NB4 (cell line): ENCODE measurements around the gene GPR89B.
"Not testable (repeated sequence)": the region's sequence is repeated elsewhere in the genome, so short reads cannot be mapped to it uniquely, and the experiment has no call there.

Source experiments
- DNase-seq: peaks from one replicate; pipeline ENCODE4 v3.0.0; 2010; ENCODE audit warnings: low read depth
- H3K4me3 ChIP-seq: one replicate; pipeline ENCODE4 v1.5.1; 2011; ENCODE audit warnings: mild to moderate bottlenecking, low read depth, low read length, moderate library complexity
- CTCF ChIP-seq: IDR thresholded peaks from one replicate; pipeline ENCODE4 v1.5.1; 2012; ENCODE audit warnings: low read depth, low read length
- MAX ChIP-seq: IDR thresholded peaks from 2 replicates; pipeline ENCODE4 v1.6.1; 2011; ENCODE audit warnings: low read depth, low read length
- MYC ChIP-seq: IDR thresholded peaks from 2 replicates; pipeline ENCODE4 v1.6.1; 2011; ENCODE audit warnings: low read depth, low read length
- POLR2A ChIP-seq: IDR thresholded peaks from 2 replicates; pipeline ENCODE4 v1.6.1; 2011; ENCODE audit warnings: mild to moderate bottlenecking; ENCODE audit not compliant: insufficient read length; ENCODE audit errors: extremely low read depth

GPR89B gene

GRCh38 chr1:147949517-147949916, 21.3 kb downstream of the GPR89B start:
- not testable (repeated sequence) for DNase-seq, H3K4me3 ChIP-seq

DNA sequence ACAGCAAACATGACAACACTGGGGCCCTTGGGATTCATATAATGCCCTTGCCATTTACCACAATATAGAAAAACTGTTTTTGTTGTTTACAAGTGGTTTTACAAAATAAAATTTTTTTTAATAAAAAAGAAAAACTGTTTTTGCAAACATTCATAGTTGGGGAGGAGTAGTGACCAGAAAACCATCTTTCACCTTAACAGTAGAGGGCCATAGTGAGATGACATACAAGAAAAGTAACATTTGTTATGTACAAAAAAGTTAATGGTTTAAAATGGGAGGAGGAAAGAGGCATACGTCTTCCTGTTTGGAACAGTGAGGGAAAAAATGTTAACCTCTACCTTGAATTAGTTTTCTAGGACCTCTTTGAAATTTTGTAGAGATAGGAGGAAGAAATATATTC, 30.7 kb downstream of the GPR89B start:
- not testable (repeated sequence) for H3K4me3 ChIP-seq

GRCh38 chr1:147959680-147960079, 31.5 kb downstream of the GPR89B start:
- not testable (repeated sequence) for DNase-seq, H3K4me3 ChIP-seq

More for the DNA sequence above, 30.7 kb downstream of the GPR89B start:
- not testable (repeated sequence) for DNase-seq

GRCh38 chr1:147964575-147964974, 36.4 kb downstream of the GPR89B start:
- not testable (repeated sequence) for H3K4me3 ChIP-seq, DNase-seq

DNA sequence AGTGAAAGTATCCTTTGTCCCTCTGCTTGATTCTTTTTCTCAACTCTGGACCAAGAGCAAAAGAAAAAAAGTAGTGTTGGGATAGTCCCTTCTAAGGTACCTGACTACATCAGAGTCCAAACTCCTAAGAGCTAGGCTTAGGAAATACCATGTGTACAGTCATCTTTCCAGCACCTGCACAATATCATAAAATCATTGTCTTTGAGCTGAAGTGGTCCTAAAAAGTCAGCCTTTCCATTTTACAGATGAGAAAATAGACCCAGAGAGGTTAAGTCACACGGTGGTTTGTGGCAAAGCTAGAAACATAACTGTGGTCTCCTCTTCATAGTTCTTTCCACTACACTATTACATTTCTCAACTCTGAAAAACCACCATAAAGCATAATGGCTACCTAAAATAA, 38.4 kb downstream of the GPR89B start:
- DNase-seq, H3K4me3 ChIP-seq: not testable (repeated sequence)

DNA sequence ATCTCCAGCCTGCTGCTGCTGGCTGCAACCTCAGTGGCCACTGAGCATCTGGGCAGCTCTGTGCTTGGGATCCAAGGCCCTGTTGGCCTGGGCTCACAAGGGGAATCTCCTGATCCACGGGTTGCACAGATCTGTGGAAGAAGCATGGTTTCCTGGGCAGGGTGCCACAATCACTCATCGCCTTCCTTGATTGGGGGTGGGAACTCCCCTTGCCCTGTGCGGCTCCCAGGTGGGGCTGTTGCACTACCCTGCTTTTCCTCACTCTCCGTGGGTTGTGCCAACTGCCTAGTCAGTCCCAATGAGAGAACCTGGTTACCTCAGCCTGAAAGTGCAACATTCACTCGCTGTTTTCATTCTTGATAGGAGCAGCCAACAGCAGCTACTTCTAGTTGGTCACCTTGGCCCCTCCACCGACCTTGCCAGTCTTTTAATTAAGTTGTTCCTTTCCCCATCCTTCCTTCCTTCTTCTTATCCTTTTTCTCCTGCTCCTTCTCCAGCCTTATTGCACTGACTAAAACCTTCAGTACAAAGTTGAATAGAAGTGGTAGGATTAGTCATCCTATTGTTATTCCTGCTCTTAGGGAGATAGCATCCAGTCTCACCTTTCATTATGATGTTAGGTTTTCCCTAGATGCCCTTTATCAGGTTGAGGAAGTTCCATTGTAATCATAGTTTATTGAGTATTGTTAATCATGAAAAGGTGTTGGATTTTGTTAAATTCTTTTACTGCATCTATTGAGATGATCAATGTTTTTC, 50.9 kb downstream of the GPR89B start:
- DNase-seq: not testable (repeated sequence)

GRCh38 chr1:147985374-147985773, 57.2 kb downstream of the GPR89B start:
- DNase-seq, H3K4me3 ChIP-seq: not testable (repeated sequence)

More for the DNA sequence above, 50.9 kb downstream of the GPR89B start:
- H3K4me3 ChIP-seq: not testable (repeated sequence)

GRCh38 chr1:147987893-147988292, 59.7 kb downstream of the GPR89B start:
- H3K4me3 ChIP-seq, DNase-seq: not testable (repeated sequence)

- not testable (repeated sequence) for DNase-seq, H3K4me3 ChIP-seq
Observed at GRCh38 chr1:147992916-147993315, 64.7 kb downstream of the GPR89B start.

- DNase-seq, H3K4me3 ChIP-seq: not testable (repeated sequence)
Observed at GRCh38 chr1:147993400-147993799, 65.2 kb downstream of the GPR89B start.

DNA sequence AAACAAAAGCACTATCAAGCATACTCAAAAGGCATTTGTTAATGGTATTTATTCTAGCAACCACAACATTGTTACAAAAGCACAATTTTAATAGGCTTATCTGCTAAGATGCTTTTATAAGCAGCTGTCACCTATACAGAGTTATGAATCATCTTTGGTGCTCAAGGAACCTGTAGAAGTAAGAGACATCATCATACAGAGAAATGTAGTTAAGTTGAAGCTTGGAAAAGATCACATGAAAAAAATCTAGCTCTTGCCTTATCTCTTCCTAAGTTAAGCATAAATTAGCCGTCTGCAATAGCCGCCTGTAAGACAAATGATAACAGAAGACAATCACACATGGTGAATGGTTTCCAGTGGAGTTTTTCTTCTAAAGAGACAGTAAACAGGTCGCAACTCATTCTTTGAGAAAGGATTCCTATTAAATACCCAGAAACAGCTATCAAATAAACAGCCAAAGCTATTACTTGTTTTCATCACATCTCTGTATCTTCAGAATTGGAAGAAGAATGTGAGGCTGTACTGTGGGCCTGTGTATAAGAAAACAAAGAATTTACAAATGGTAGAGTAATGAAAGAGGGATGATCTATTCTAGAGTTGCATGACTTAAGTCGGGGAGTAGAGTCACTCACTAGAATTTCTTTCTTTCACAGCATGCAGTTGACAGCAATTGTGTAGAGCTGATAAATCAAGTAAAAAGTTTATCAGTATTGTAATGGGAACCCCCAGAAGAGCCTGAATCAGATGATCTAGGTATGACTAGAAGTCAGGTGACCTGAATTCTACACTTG, 65.8 kb downstream of the GPR89B start:
- DNase-seq: not testable (repeated sequence)

GRCh38 chr1:147996088-147996487, 67.9 kb downstream of the GPR89B start:
- DNase-seq, H3K4me3 ChIP-seq: not testable (repeated sequence)

More for the DNA sequence above, 65.8 kb downstream of the GPR89B start:
- not testable (repeated sequence) for H3K4me3 ChIP-seq

GRCh38 chr1:148007724-148008123, 79.5 kb downstream of the GPR89B start:
- not testable (repeated sequence) for DNase-seq

GRCh38 chr1:148010527-148010926, 82.3 kb downstream of the GPR89B start:
- DNase-seq: no peak
- no peak overlapping the region for H3K4me3 ChIP-seq
- TF ChIP-seq CTCF: no peak
- no peak for TF ChIP-seq MYC
- TF ChIP-seq POLR2A: no peak
- no peak for TF ChIP-seq MAX

More at GRCh38 chr1:148007724-148008123, 79.5 kb downstream of the GPR89B start:
- not testable (repeated sequence) for H3K4me3 ChIP-seq

GRCh38 chr1:148013177-148014144, 85.2 kb downstream of the GPR89B start:
- H3K4me3 ChIP-seq, DNase-seq: not testable (repeated sequence)
